C4-2B (cell line): ENCODE data around the gene HYAL1.

Experiments used
- CTCF ChIP-seq: fragments of 450-650 bp; conservative IDR thresholded peaks from 2 replicates; pipeline ENCODE4 v1.5.1; 2017; ENCODE audit warnings: mild to moderate bottlenecking
- ZFX ChIP-seq: fragments of 450-650 bp; IDR thresholded peaks from 2 replicates; pipeline ENCODE4 v1.6.1; 2017

GRCh38 chr3:50345008-50345407 lies 41.6 kb upstream of the HYAL1 start:
- TF ChIP-seq CTCF (no peak), ZFX (no peak)
